MM.1S (cell line): ENCODE data around the gene KIAA1671.

Experiments
- DNase-seq: peaks from one replicate; pipeline ENCODE4 v3.0.0-alpha.2; 2015
- H2AFZ ChIP-seq: fragments of 300-600 bp; sonication (generic); 2 replicates; pipeline ENCODE4 v1.6.0; 2016; ENCODE audit warnings: antibody characterized with exemption, low read length
- H3F3A ChIP-seq: fragments of 300-600 bp; sonication (generic); 2 replicates; pipeline ENCODE4 v1.6.1; 2016; ENCODE audit warnings: mild to moderate bottlenecking, antibody characterized with exemption, low read length, moderate library complexity, mixed read lengths; ENCODE audit not compliant: insufficient read depth
- H3K27ac ChIP-seq: fragments of 300-600 bp; sonication (generic); 2 replicates; pipeline ENCODE4 v1.5.1; 2016; ENCODE audit warnings: mild to moderate bottlenecking, low read length
- H3K27me3 ChIP-seq: fragments of 300-600 bp; sonication (generic); replicated peaks from 2 replicates; pipeline ENCODE4 v1.6.0; 2016; ENCODE audit warnings: low read length; ENCODE audit not compliant: insufficient read depth
- H3K36me3 ChIP-seq: fragments of 300-600 bp; sonication (generic); replicated peaks from 2 replicates; pipeline ENCODE4 v1.6.1; 2016; ENCODE audit warnings: mild to moderate bottlenecking, low read length, mixed read lengths; ENCODE audit not compliant: insufficient read depth
- H3K4me1 ChIP-seq: fragments of 300-600 bp; sonication (generic); 2 replicates; pipeline ENCODE4 v1.6.1; 2016; ENCODE audit warnings: low read length, mixed read lengths
- H3K4me2 ChIP-seq: fragments of 300-600 bp; sonication (generic); 2 replicates; pipeline ENCODE4 v1.6.0; 2016; ENCODE audit warnings: low read depth, low read length
- H3K4me3 ChIP-seq: fragments of 300-600 bp; sonication (generic); 2 replicates; pipeline ENCODE4 v1.5.1; 2016; ENCODE audit warnings: low read length, mixed read lengths
- H3K79me2 ChIP-seq: fragments of 300-600 bp; sonication (generic); 2 replicates; pipeline ENCODE4 v1.6.1; 2016; ENCODE audit warnings: mixed run types, low read length, mixed read lengths
- H3K9ac ChIP-seq: fragments of 300-600 bp; sonication (generic); 2 replicates; pipeline ENCODE4 v1.6.1; 2016; ENCODE audit warnings: low read length, mixed read lengths
- H3K9me2 ChIP-seq: fragments of 300-600 bp; sonication (generic); replicated peaks from 2 replicates; pipeline ENCODE4 v1.6.1; 2016; ENCODE audit warnings: mild to moderate bottlenecking, low read length, mixed read lengths; ENCODE audit not compliant: insufficient read depth
- H3K9me3 ChIP-seq: fragments of 300-600 bp; sonication (generic); replicated peaks from 2 replicates; pipeline ENCODE4 v1.6.1; 2016; ENCODE audit warnings: mild to moderate bottlenecking, low read length, mixed read lengths; ENCODE audit not compliant: insufficient read depth
- H4K20me1 ChIP-seq: fragments of 300-600 bp; sonication (generic); 2 replicates; pipeline ENCODE4 v1.6.1; 2016; ENCODE audit warnings: mild to moderate bottlenecking, low read length, moderate library complexity, mixed read lengths; ENCODE audit not compliant: insufficient read depth
- EZH2 ChIP-seq: fragments of 300-600 bp; sonication (generic); optimal IDR thresholded peaks from 2 replicates; pipeline ENCODE3; 2017; ENCODE audit warnings: low read depth, mild to moderate bottlenecking, antibody characterized with exemption, low read length, mixed read lengths
- EZH2phosphoT487 ChIP-seq: fragments of 300-600 bp; sonication (generic); IDR thresholded peaks from 2 replicates; pipeline ENCODE4 v1.6.1; 2018; ENCODE audit warnings: antibody characterized with exemption, low read length
- TF ChIP-seq, protein P1 (sequence below): fragments of 300-600 bp; sonication (generic); IDR thresholded peaks from 2 replicates; pipeline ENCODE4 v1.5.1; 2016; ENCODE audit warnings: antibody characterized with exemption, low read length, mixed read lengths

KIAA1671 gene

DNA sequence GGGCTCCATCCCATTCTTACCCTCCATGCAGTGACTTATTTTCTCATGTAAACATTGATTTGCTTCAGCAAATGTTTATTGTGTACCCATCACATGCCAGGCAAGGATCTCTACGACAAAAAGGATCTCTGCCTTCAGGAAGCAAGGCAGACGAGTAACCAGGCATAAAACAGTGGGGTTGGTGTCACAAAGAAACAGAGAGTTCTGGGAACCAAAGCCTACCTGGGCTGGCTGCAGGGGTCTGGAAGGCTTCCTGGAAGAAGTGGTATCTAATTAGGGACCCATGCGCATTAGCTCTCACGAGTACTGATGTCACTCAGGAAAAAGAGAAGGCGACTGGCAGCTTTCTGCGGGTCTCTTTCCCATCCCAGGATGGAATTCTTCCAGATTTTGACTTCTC is 44.5 kb downstream of the KIAA1671 start:
- Histone ChIP-seq H3K4me1 (0 out of 2 replicates have a peak, but pooled peaks cover 1% of the 10 kb centered on the region), H3F3A (no peaks in the 10 kb centered on the region), H2AFZ (no peak overlapping the region), H3K9me3 (no peaks in the 10 kb centered on the region), H4K20me1 (no peaks in the 10 kb centered on the region), H3K36me3 (no peaks in the 10 kb centered on the region), H3K79me2 (no peaks in the 10 kb centered on the region), H3K27ac (no peak overlapping the region), H3K4me3 (no peak overlapping the region), H3K27me3 (peaks cover 3% of the 10 kb centered on the region; the same call in 1 of the 2 replicates), H3K9me2 (no peaks in the 10 kb centered on the region), H3K9ac (no peak overlapping the region), H3K4me2 (no peak overlapping the region)
- TF ChIP-seq, protein P1, sequence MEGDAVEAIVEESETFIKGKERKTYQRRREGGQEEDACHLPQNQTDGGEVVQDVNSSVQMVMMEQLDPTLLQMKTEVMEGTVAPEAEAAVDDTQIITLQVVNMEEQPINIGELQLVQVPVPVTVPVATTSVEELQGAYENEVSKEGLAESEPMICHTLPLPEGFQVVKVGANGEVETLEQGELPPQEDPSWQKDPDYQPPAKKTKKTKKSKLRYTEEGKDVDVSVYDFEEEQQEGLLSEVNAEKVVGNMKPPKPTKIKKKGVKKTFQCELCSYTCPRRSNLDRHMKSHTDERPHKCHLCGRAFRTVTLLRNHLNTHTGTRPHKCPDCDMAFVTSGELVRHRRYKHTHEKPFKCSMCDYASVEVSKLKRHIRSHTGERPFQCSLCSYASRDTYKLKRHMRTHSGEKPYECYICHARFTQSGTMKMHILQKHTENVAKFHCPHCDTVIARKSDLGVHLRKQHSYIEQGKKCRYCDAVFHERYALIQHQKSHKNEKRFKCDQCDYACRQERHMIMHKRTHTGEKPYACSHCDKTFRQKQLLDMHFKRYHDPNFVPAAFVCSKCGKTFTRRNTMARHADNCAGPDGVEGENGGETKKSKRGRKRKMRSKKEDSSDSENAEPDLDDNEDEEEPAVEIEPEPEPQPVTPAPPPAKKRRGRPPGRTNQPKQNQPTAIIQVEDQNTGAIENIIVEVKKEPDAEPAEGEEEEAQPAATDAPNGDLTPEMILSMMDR: no peak
- TF ChIP-seq EZH2phosphoT487 (no peak), EZH2 (no peak)
- DNase-seq: no peak

DNA sequence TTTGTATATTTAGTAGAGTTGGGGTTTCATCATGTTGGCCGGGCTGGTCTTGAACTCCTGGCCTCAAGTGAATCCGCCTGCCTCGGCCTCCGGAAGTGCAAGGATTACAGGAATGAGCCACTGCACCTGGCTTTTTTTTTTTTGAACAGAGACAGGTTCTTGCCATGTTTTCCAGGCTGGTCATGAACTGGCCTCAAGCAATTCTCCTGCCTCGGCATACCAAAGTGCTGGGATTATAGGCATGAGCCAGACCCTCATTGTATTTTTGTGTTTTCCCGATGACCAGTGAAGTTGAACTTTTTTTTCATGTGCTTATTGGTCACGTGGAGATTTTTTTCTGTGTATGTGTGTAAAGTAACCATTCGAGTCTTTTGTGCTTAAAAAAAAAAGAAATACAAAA is 48.2 kb downstream of the KIAA1671 start:
- Histone ChIP-seq H3K9me2 (no peaks in the 10 kb centered on the region), H3K9me3 (no peaks in the 10 kb centered on the region), H3F3A (no peaks in the 10 kb centered on the region), H3K36me3 (no peaks in the 10 kb centered on the region), H3K79me2 (no peaks in the 10 kb centered on the region), H4K20me1 (no peaks in the 10 kb centered on the region), H3K27me3 (no peaks in the 10 kb centered on the region), H2AFZ (no peak overlapping the region), H3K4me3 (no peak overlapping the region), H3K4me2 (no peak overlapping the region), H3K27ac (no peak overlapping the region), H3K4me1 (0 out of 2 replicates have a peak, but pooled peaks cover 2% of the 10 kb centered on the region), H3K9ac (no peak overlapping the region)
- TF ChIP-seq EZH2phosphoT487: no peak
- DNase-seq: no peak

DNA sequence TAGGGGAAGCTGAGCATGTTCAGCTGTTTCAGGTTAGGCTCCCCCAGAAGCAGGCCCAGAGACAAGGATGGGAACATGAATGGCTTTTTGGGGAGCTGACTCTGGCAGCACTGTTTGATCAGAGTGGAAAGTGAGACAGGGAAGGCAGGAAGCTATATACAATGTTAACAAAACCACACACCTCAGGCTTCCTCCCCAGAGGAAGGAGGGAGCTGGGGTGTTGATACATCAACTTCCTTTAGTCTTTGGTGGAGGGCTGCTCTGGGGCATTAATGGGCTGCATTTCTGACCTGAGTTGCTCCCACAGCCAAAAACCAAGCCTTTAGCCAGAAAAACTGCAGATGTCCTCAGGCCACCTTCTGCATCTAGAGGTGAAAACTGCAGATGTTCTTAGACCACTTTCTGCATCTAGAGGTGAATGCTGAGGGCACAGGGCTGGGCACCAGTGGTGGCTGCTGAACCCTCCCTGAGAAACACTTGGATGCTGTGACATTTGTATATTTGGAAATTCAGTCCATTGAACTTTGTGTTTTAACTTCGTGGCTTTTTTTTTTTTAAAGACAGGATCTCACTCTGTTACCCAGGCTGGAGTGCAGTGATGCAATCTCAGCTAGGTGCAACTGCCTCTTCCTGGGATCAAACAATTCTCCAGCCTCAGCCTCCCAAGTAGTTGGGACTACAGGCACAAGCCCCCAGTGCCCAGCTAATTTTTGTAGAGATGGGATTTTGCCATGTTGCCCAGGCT is 49.9 kb downstream of the KIAA1671 start:
- H3K4me3 ChIP-seq: no peak overlapping the region
- TF ChIP-seq EZH2: no peak
- no peak for TF ChIP-seq EZH2phosphoT487
- TF ChIP-seq, protein P1: no peak
- H3F3A ChIP-seq: no peaks in the 10 kb centered on the region
- H3K4me1 ChIP-seq: 0 out of 2 replicates have a peak, but pooled peaks cover 2% of the 10 kb centered on the region
- no peak overlapping the region for H3K9ac ChIP-seq
- H3K36me3 ChIP-seq: no peaks in the 10 kb centered on the region
- no peaks in the 10 kb centered on the region for H3K9me3 ChIP-seq
- no peak overlapping the region for H3K27ac ChIP-seq
- no peaks in the 10 kb centered on the region for H4K20me1 ChIP-seq
- no peak overlapping the region for H3K4me2 ChIP-seq
- DNase-seq: no peak
- H3K27me3 ChIP-seq: no peaks in the 10 kb centered on the region
- no peak overlapping the region for H2AFZ ChIP-seq
- no peaks in the 10 kb centered on the region for H3K79me2 ChIP-seq
- no peaks in the 10 kb centered on the region for H3K9me2 ChIP-seq

DNA sequence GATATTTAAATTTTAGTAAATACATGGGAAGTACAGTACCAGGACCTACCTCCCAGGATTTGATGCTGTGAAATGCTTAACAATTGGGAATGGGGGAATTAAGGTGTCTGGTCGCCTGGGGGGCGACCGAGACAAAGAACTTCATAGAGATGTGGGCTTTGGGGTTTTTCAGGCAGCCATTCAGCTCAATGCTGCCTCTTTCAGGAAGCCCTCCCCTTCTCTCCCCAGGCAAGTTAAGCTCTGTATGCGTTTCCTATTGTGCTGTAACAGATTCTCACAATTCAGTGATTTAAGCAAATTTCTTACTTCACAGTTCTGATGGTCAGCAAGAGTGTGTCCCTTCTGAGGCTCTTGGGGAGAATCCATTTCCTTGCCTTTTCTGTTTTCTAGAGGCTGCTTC is 53.8 kb downstream of the KIAA1671 start:
- no peaks in the 10 kb centered on the region for H3K27me3 ChIP-seq
- no peaks in the 10 kb centered on the region for H3F3A ChIP-seq
- no peaks in the 10 kb centered on the region for H3K9me2 ChIP-seq
- no peaks in the 10 kb centered on the region for H3K9me3 ChIP-seq
- no peak overlapping the region for H2AFZ ChIP-seq
- no peak overlapping the region for H3K4me2 ChIP-seq
- H3K4me3 ChIP-seq: no peak overlapping the region
- no peak overlapping the region for H3K9ac ChIP-seq
- H4K20me1 ChIP-seq: no peaks in the 10 kb centered on the region
- no peaks in the 10 kb centered on the region for H3K36me3 ChIP-seq
- H3K27ac ChIP-seq: no peak overlapping the region
- DNase-seq: no peak
- no peaks in the 10 kb centered on the region for H3K79me2 ChIP-seq
- 0 out of 2 replicates have a peak, but pooled peaks cover 2% of the 10 kb centered on the region for H3K4me1 ChIP-seq
- TF ChIP-seq, protein P1: no peak
- TF ChIP-seq EZH2 (no peak), EZH2phosphoT487 (no peak)
